ENCODE data around the gene ALKBH6.

ALKBH6 gene

GRCh38 chr19:36030264-36031148 lies 16.5 kb upstream of the ALKBH6 start:
- DNase-seq, result peak; percentile 36

GRCh38 chr19:36028313-36029041 lies 14.5 kb upstream of the ALKBH6 start:
- DNase-seq, result no peak

GRCh38 chr19:36027696-36028095 lies 13.7 kb upstream of the ALKBH6 start:
- DNase-seq, result no peak

GRCh38 chr19:36026091-36026876 lies 12.3 kb upstream of the ALKBH6 start:
- no peak for DNase-seq

- DNase-seq, result no peak
Observed at GRCh38 chr19:36025541-36025940, 11.5 kb upstream of the ALKBH6 start.

- no peak for DNase-seq
Observed at GRCh38 chr19:36023432-36023831, 9.4 kb upstream of the ALKBH6 start.

GRCh38 chr19:36019061-36019670 lies 5.2 kb upstream of the ALKBH6 start:
- DNase-seq, result no peak

GRCh38 chr19:36013280-36014011 lies 567 bp downstream of the ALKBH6 start:
- DNase-seq, result no peak

GRCh38 chr19:36010402-36010801 lies 3.6 kb downstream of the ALKBH6 start:
- no peak for DNase-seq

GRCh38 chr19:36009633-36010379 lies 4.2 kb downstream of the ALKBH6 start:
- DNase-seq, result no peak

- DNase-seq, result peak; percentile 39
Observed at GRCh38 chr19:36009220-36009619, 4.8 kb downstream of the ALKBH6 start.

GRCh38 chr19:36008336-36008978 lies 5.6 kb downstream of the ALKBH6 start, which contains the start of gene SYNE4:
SYNE4 (minus strand) TSS chr19:36008813; CDS start chr19:36008681, 132 bp downstream.
- DNase-seq, result no peak

- no peak for DNase-seq
Observed at GRCh38 chr19:36006955-36007354, 7.1 kb downstream of the ALKBH6 start.

- DNase-seq, result no peak
Observed at GRCh38 chr19:36003284-36003683, 10.7 kb downstream of the ALKBH6 start.

GRCh38 chr19:36001605-36002004 lies 12.4 kb downstream of the ALKBH6 start:
- no peak for DNase-seq

- DNase-seq, result no peak
Observed at GRCh38 chr19:35996777-35997176, 17.2 kb downstream of the ALKBH6 start.

- DNase-seq, result peak; percentile 92
Observed at GRCh38 chr19:35995048-35995993, 18.7 kb downstream of the ALKBH6 start, which contains the start of gene SDHAF1. SDHAF1 (plus strand) TSS chr19:35995188; CDS start chr19:35995275, 87 bp downstream.

- no peak for DNase-seq
Observed at GRCh38 chr19:35993923-35994598, 20.0 kb downstream of the ALKBH6 start.

Data from fibroblast of skin of scalp (primary cell).